K562 (cell line): Measurements from ENCODE around the gene AGO4. TPM values are rescaled to one million over a fixed set of nuclear protein-coding genes. Genes with fewer than 3 reads are reported as not detected.

Source experiments
- ADNP ChIP-seq: fragments of 200-800 bp; sonication (Bioruptor generic); IDR thresholded peaks from 2 replicates; pipeline ENCODE4 v1.6.1; 2016; ENCODE audit warnings: missing genetic modification characterization, missing compliant biosample characterization
- CBX5 ChIP-seq: IDR thresholded peaks from 2 replicates; pipeline ENCODE4 v1.6.1; 2014; ENCODE audit warnings: low read depth, borderline replicate concordance
- CTCFL ChIP-seq: IDR thresholded peaks from 2 replicates; pipeline ENCODE4 v1.6.1; 2011; ENCODE audit warnings: borderline replicate concordance, low read depth, mild to moderate bottlenecking, moderate library complexity, low read length; ENCODE audit not compliant: insufficient read depth, poor library complexity, severe bottlenecking
- EP300 ChIP-seq: IDR thresholded peaks from 2 replicates; pipeline ENCODE4 v1.6.1; 2012; ENCODE audit warnings: low read length, improper control_type of control experiment
- FOXA3 ChIP-seq, 2 experiments: fragments of 450-650 bp in 1 of 2; sonication (generic) in 1 of 2; formaldehyde crosslinking; IDR thresholded peaks in 1 of 2; conservative IDR thresholded peaks in 1 of 2; 2 replicates each; pipeline versions ENCODE4 v1.4.0 to v1.8.0; 2020 to 2022; ENCODE audit warnings: mild to moderate bottlenecking in 2 of 2, missing genetic modification reagents in 1 of 2
- FOXP1 ChIP-seq: sonication (generic); formaldehyde crosslinking; IDR thresholded peaks from 2 replicates; pipeline ENCODE4 v1.8.0; 2022; ENCODE audit warnings: mild to moderate bottlenecking, missing genetic modification reagents
- ID3 ChIP-seq, 2 experiments: fragments of 250-450 bp in 1 of 2; fragments of 450-650 bp in 1 of 2; sonication (Bioruptor Pico) in 1 of 2; IDR thresholded peaks; 2 replicates each; pipeline versions ENCODE4 v1.6.1 to v1.8.0; 2016 to 2021; ENCODE audit warnings: mild to moderate bottlenecking in 2 of 2, moderate library complexity in 2 of 2, missing compliant biosample characterization in 1 of 2, missing genetic modification characterization in 1 of 2
- KDM1A ChIP-seq, 2 experiments: fragments of 450-650 bp; IDR thresholded peaks; 2 replicates each; pipeline ENCODE4 v1.6.1; 2016; ENCODE audit warnings: mild to moderate bottlenecking in 2 of 2
- LEF1 ChIP-seq: fragments of 450-650 bp; IDR thresholded peaks from 2 replicates; pipeline ENCODE4 v1.6.1; 2016; ENCODE audit warnings: mild to moderate bottlenecking
- MCM3 ChIP-seq: fragments of 450-650 bp; IDR thresholded peaks from 2 replicates; pipeline ENCODE4 v1.6.1; 2016
- MEF2D ChIP-seq: conservative IDR thresholded peaks from 2 replicates; pipeline ENCODE4 v1.6.1; 2016; ENCODE audit warnings: low read depth, missing genetic modification characterization, missing compliant biosample characterization
- MYNN ChIP-seq, 2 experiments: sonication (generic); formaldehyde crosslinking in 1 of 2; IDR thresholded peaks; 2 replicates each; pipeline versions ENCODE4 v1.5.0 to v1.6.1; 2016 to 2020; ENCODE audit warnings: antibody characterized with exemption in 1 of 2, missing genetic modification reagents in 1 of 2
- RBM14 ChIP-seq: fragments of 200-400 bp; formaldehyde crosslinking; IDR thresholded peaks from 2 replicates; pipeline ENCODE4 v1.6.1; 2018; ENCODE audit warnings: low read depth, mild to moderate bottlenecking, low read length, moderate library complexity, borderline replicate concordance; ENCODE audit not compliant: insufficient read depth
- TFAM ChIP-seq: fragments of 250-450 bp; sonication (Bioruptor Pico); conservative IDR thresholded peaks from 2 replicates; pipeline ENCODE4 v1.5.0; 2021; ENCODE audit warnings: mild to moderate bottlenecking, moderate library complexity
- ZNF12 ChIP-seq: sonication (generic); formaldehyde crosslinking; IDR thresholded peaks from 2 replicates; pipeline ENCODE4 v1.4.0; 2020; ENCODE audit warnings: mild to moderate bottlenecking, missing genetic modification reagents
- ZNF695 ChIP-seq: fragments of 450-650 bp; formaldehyde crosslinking; IDR thresholded peaks from 2 replicates; pipeline ENCODE4 v1.4.0; 2020; ENCODE audit warnings: mild to moderate bottlenecking, moderate library complexity
- ZZZ3 ChIP-seq: fragments of 450-650 bp; IDR thresholded peaks from 2 replicates; pipeline ENCODE4 v1.6.1; 2016; ENCODE audit warnings: antibody characterized with exemption, mild to moderate bottlenecking, moderate library complexity
- polyA plus RNA-seq, 8 experiments: library from polyadenylated mRNA; depleted of rRNA in 4 of 8; stranded (reverse) in 5 of 8; unstranded in 3 of 8; fragments of >200 nt; fragmentation: Nextera tagmentation in 2 of 8; fragmentation: Illumina TruSeq in 1 of 8; extraction: Ambion mirVana in 2 of 8; extraction: Trizol in 1 of 8; gene quantifications; 2 replicates each; pipeline versions ENCODE4 v1.2.1 to v1.2.3, GENCODE V29; 2011 to 2014; ENCODE audit warnings: inconsistent platforms in 1 of 8, missing spikeins in 1 of 8
- total RNA-seq, 7 experiments: library from RNA; depleted of rRNA in 6 of 7; stranded (reverse); fragments of >200 nt in 6 of 7; fragmentation: Illumina TruSeq in 2 of 7; extraction: Trizol in 2 of 7; gene quantifications; 2 replicates each; pipeline versions ENCODE4 v1.2.1 to v1.2.3, GENCODE V29; 2011 to 2021; ENCODE audit warnings: low replicate concordance in 1 of 7
- TF ChIP-seq, protein P1 (sequence below): fragments of 450-650 bp; formaldehyde crosslinking; IDR thresholded peaks from 2 replicates; pipeline ENCODE4 v1.4.0; 2020; ENCODE audit warnings: mild to moderate bottlenecking
- TF ChIP-seq, protein P2 (sequence below): fragments of 450-650 bp; IDR thresholded peaks from 2 replicates; pipeline ENCODE4 v1.6.1; 2016; ENCODE audit warnings: low read depth, mild to moderate bottlenecking, moderate library complexity
- TF ChIP-seq, protein P3 (sequence below): fragments of 450-650 bp; IDR thresholded peaks from 2 replicates; pipeline ENCODE4 v1.6.1; 2017; ENCODE audit warnings: antibody characterized with exemption, mild to moderate bottlenecking

AGO4 gene
- total and polyA plus RNA-seq, 9 of the 15 experiments (the other 6 are each of a cell fraction or from before 2014, with no cell fraction given) = 1.3 to 10.5 (median 6.5) TPM

DNA sequence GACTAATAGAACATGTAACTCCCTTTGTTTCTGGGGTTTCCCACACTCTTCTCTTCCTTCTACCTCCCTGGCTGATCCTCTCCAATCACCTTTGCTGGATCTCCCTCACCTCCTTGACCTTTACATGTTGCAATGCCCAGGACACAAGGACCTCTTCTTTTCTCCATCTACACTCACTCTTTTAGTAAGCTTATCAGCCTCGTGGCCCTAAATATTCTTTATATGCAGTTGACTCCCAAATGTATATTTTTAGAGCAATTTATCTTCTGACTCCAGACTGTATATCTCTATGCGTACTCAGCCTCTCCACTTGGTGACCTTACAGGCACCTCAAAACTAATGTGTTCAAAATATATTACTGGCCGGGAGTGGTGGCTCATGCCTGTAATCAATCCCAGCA, 19.7 kb upstream of the AGO4 start (continued):
- TF ChIP-seq ADNP (tag) (no peak), MYNN (IDR thresholded peaks at IDR 0.05) (no peak), MYNN (CRISPR knock-in tag; IDR thresholded peaks at IDR 0.05) (no peak), FOXP1 (no peak), EP300 (peak; percentile 11; the same call in 1 of the 2 replicates), MCM3 (no peak), RBM14 (no peak), LEF1 (no peak), ID3 (CRISPR knock-in tag; IDR thresholded peaks at IDR 0.05) (no peak), ID3 (tag; IDR thresholded peaks at IDR 0.05) (peak; percentile 68; the same call in 1 of the 2 replicates), ZNF695 (CRISPR knock-in tag) (no peak), ZZZ3 (no peak), FOXA3 (CRISPR knock-in tag; conservative IDR thresholded peaks at IDR 0.05 in 1 of 2, IDR thresholded peaks at IDR 0.05 in 1 of 2) (no peak), CBX5 (no peak), KDM1A (IDR thresholded peaks at IDR 0.05) (peak in 1 of 2 experiments; percentile 41; a peak in 1 of 4 replicates), ZNF12 (no peak), TFAM (CRISPR knock-in tag) (no peak), MEF2D (tag) (0 out of 2 replicates have a peak, but pooled peaks have one; percentile 61), CTCFL (no peak)
- TF ChIP-seq, protein P1, sequence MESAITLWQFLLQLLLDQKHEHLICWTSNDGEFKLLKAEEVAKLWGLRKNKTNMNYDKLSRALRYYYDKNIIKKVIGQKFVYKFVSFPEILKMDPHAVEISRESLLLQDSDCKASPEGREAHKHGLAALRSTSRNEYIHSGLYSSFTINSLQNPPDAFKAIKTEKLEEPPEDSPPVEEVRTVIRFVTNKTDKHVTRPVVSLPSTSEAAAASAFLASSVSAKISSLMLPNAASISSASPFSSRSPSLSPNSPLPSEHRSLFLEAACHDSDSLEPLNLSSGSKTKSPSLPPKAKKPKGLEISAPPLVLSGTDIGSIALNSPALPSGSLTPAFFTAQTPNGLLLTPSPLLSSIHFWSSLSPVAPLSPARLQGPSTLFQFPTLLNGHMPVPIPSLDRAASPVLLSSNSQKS (CRISPR knock-in tag) = no peak
- TF ChIP-seq, protein P2, sequence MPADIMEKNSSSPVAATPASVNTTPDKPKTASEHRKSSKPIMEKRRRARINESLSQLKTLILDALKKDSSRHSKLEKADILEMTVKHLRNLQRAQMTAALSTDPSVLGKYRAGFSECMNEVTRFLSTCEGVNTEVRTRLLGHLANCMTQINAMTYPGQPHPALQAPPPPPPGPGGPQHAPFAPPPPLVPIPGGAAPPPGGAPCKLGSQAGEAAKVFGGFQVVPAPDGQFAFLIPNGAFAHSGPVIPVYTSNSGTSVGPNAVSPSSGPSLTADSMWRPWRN = no peak
- TF ChIP-seq, protein P3, sequence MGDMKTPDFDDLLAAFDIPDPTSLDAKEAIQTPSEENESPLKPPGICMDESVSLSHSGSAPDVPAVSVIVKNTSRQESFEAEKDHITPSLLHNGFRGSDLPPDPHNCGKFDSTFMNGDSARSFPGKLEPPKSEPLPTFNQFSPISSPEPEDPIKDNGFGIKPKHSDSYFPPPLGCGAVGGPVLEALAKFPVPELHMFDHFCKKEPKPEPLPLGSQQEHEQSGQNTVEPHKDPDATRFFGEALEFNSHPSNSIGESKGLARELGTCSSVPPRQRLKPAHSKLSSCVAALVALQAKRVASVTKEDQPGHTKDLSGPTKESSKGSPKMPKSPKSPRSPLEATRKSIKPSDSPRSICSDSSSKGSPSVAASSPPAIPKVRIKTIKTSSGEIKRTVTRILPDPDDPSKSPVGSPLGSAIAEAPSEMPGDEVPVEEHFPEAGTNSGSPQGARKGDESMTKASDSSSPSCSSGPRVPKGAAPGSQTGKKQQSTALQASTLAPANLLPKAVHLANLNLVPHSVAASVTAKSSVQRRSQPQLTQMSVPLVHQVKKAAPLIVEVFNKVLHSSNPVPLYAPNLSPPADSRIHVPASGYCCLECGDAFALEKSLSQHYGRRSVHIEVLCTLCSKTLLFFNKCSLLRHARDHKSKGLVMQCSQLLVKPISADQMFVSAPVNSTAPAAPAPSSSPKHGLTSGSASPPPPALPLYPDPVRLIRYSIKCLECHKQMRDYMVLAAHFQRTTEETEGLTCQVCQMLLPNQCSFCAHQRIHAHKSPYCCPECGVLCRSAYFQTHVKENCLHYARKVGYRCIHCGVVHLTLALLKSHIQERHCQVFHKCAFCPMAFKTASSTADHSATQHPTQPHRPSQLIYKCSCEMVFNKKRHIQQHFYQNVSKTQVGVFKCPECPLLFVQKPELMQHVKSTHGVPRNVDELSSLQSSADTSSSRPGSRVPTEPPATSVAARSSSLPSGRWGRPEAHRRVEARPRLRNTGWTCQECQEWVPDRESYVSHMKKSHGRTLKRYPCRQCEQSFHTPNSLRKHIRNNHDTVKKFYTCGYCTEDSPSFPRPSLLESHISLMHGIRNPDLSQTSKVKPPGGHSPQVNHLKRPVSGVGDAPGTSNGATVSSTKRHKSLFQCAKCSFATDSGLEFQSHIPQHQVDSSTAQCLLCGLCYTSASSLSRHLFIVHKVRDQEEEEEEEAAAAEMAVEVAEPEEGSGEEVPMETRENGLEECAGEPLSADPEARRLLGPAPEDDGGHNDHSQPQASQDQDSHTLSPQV = no peak
